Testis (tissue), 2 donors: Measurements from ENCODE around the gene GLRA1.

Experiments
- CTCF ChIP-seq, 3 experiments: fragments of 450-650 bp in 2 of 3; fragments of 200-600 bp in 1 of 3; sonication (generic) in 1 of 3; IDR thresholded peaks; one replicate each; pipeline ENCODE4 v1.5.1; 2016 to 2019; ENCODE audit warnings: antibody characterized with exemption in 3 of 3, mild to moderate bottlenecking in 2 of 3, moderate library complexity in 1 of 3
- POLR2A ChIP-seq: fragments of 450-650 bp; IDR thresholded peaks from one replicate; pipeline ENCODE4 v1.6.1; 2017; ENCODE audit warnings: antibody characterized with exemption, mild to moderate bottlenecking, moderate library complexity

- TF ChIP-seq POLR2A (no peak), CTCF (IDR thresholded peaks at IDR 0.05) (no peak)
These were observed 27.6 kb upstream of the GLRA1 start for GRCh38 chr5:151952238-151952637.
